22Rv1 (cell line): ENCODE measurements around the gene JAKMIP1.

ENCODE experiments used
- H3K27ac ChIP-seq: fragments of 450-650 bp; 2 replicates; pipeline ENCODE4 v1.5.1; 2017
- CTCF ChIP-seq: fragments of 450-650 bp; IDR thresholded peaks from 2 replicates; pipeline ENCODE4 v1.5.1; 2017; ENCODE audit warnings: mild to moderate bottlenecking
- ZFX ChIP-seq: fragments of 450-650 bp; IDR thresholded peaks from 2 replicates; pipeline ENCODE4 v1.6.1; 2017; ENCODE audit warnings: antibody characterized with exemption, borderline replicate concordance

The JAKMIP1 gene

GRCh38 chr4:6200011-6200921, at the start of gene JAKMIP1:
TSS of gene JAKMIP1 (minus strand) at chr4:6200549. CDS start at chr4:6112850, 87,699 bp downstream.
- TF ChIP-seq ZFX (no peak), CTCF (no peak)
- no peak within 1 kb of the TSS for H3K27ac ChIP-seq

- no peak overlapping the region for H3K27ac ChIP-seq
- TF ChIP-seq CTCF (no peak), ZFX (no peak)
These were observed 48.0 kb upstream of the JAKMIP1 start for GRCh38 chr4:6248394-6248793.

- no peak overlapping the region for H3K27ac ChIP-seq
- TF ChIP-seq ZFX (no peak), CTCF (no peak)
These were observed 45.9 kb upstream of the JAKMIP1 start for GRCh38 chr4:6246170-6246634.

- H3K27ac ChIP-seq, result no peak overlapping the region
- no peak for TF ChIP-seq ZFX
- no peak for TF ChIP-seq CTCF
These were observed 45.2 kb upstream of the JAKMIP1 start for GRCh38 chr4:6245246-6246169.

- TF ChIP-seq CTCF, result no peak
- no peak for TF ChIP-seq ZFX
These were observed 42.1 kb upstream of the JAKMIP1 start for GRCh38 chr4:6242271-6243029.

GRCh38 chr4:6241062-6241845, 40.9 kb upstream of the JAKMIP1 start:
- no peak overlapping the region for H3K27ac ChIP-seq
- TF ChIP-seq ZFX (no peak), CTCF (no peak)

More at GRCh38 chr4:6242271-6243029, 42.1 kb upstream of the JAKMIP1 start:
- no peak overlapping the region for H3K27ac ChIP-seq
